Lower lobe of right lung (tissue), 2 donors: ENCODE results near the gene MYOCOS. TPM values are rescaled to one million over a fixed set of nuclear protein-coding genes. Genes with fewer than 3 reads are reported as not detected.

Experiments
- ATAC-seq, 2 donors: fragments of 200-7000 bp; cut with Tn5 transposase; one replicate each; pipeline ENCODE4 v1.9.1; 2020 to 2022; ENCODE audit warnings: mild to moderate bottlenecking in 2 of 2, moderate library complexity in 2 of 2
- DNase-seq: peaks from one replicate; pipeline ENCODE4 v3.0.0-alpha.2; 2020
- H3K27ac ChIP-seq: fragments of 200-600 bp; one replicate; pipeline ENCODE4 v1.8.0; 2022
- H3K27me3 ChIP-seq: fragments of 200-600 bp; one replicate; pipeline ENCODE4 v1.8.0; 2022; ENCODE audit warnings: low read depth
- H3K36me3 ChIP-seq: fragments of 200-600 bp; one replicate; pipeline ENCODE4 v1.8.0; 2022; ENCODE audit warnings: mild to moderate bottlenecking
- H3K4me1 ChIP-seq: fragments of 200-600 bp; one replicate; pipeline ENCODE4 v1.8.0; 2022
- H3K4me3 ChIP-seq: fragments of 200-600 bp; one replicate; pipeline ENCODE4 v1.8.0; 2022; ENCODE audit warnings: mild to moderate bottlenecking
- H3K9me3 ChIP-seq: fragments of 200-600 bp; one replicate; pipeline ENCODE4 v1.8.0; 2022
- CTCF ChIP-seq: fragments of 200-600 bp; IDR thresholded peaks from one replicate; pipeline ENCODE4 v1.8.0; 2022; ENCODE audit warnings: antibody characterized with exemption, mild to moderate bottlenecking
- intact Hi-C: fragments of 100-400 bp; cut with DNase I; formaldehyde crosslinking; loops from one replicate; pipeline ENCODE4 v1.11.0; 2022
- total RNA-seq: library from RNA; stranded (reverse); fragmentation: NEBNext Ultra II Directional; extraction: Animal tissue kit (Norgen Biotek cat#: 25700); gene quantifications from one replicate; pipeline ENCODE4 v1.2.1, GENCODE V29; 2021
- donor health status: DM: no; HTN: yes; CAD: no; lungs with severe emphysema.

The MYOCOS gene
- total RNA-seq, 1 donor from 2014 or later = 0.18 TPM

- no peaks in the 10 kb centered on the region for H3K9me3 ChIP-seq
- DNase-seq (no peak), ATAC-seq (no peak)
- no peak for TF ChIP-seq CTCF
- H3K27me3 ChIP-seq = no peaks in the 10 kb centered on the region
- no peak overlapping the region for H3K27ac ChIP-seq
- no peak overlapping the region for H3K4me3 ChIP-seq
- no peaks in the 10 kb centered on the region for H3K36me3 ChIP-seq
- intact Hi-C loops = no loop called here
- no peaks in the 10 kb centered on the region for H3K4me1 ChIP-seq
Measured at GRCh38 chr1:171663036-171663853, 41.2 kb downstream of the MYOCOS start.

GRCh38 chr1:171663854-171664575 lies 42.0 kb downstream of the MYOCOS start:
- no peak overlapping the region for H3K27ac ChIP-seq

GRCh38 chr1:171664976-171665375 lies 42.9 kb downstream of the MYOCOS start:
- no peak for TF ChIP-seq CTCF
- Histone ChIP-seq H3K4me3 (no peak overlapping the region), H3K4me1 (no peaks in the 10 kb centered on the region), H3K36me3 (no peaks in the 10 kb centered on the region), H3K27ac (no peak overlapping the region), H3K9me3 (no peaks in the 10 kb centered on the region), H3K27me3 (no peaks in the 10 kb centered on the region)
- DNase-seq = no peak
- ATAC-seq = no peak
- intact Hi-C loops = no loop called here

More at GRCh38 chr1:171663854-171664575, 42.0 kb downstream of the MYOCOS start:
- Histone ChIP-seq H3K9me3 (no peaks in the 10 kb centered on the region), H3K36me3 (no peaks in the 10 kb centered on the region), H3K27me3 (no peaks in the 10 kb centered on the region), H3K4me1 (no peaks in the 10 kb centered on the region), H3K4me3 (no peak overlapping the region)
- no peak for TF ChIP-seq CTCF
- ATAC-seq (no peak), DNase-seq (no peak)
- intact Hi-C loops = no loop called here

- ATAC-seq (no peak), DNase-seq (no peak)
- H3K9me3 ChIP-seq = no peaks in the 10 kb centered on the region
- intact Hi-C loops = no loop called here
- no peaks in the 10 kb centered on the region for H3K4me1 ChIP-seq
- H3K27me3 ChIP-seq = no peaks in the 10 kb centered on the region
- no peak for TF ChIP-seq CTCF
- H3K36me3 ChIP-seq = no peaks in the 10 kb centered on the region
- H3K4me3 ChIP-seq = no peak overlapping the region
- no peak overlapping the region for H3K27ac ChIP-seq
Measured at GRCh38 chr1:171666114-171666769, 44.2 kb downstream of the MYOCOS start.

GRCh38 chr1:171668372-171668771 lies 46.3 kb downstream of the MYOCOS start:
- Histone ChIP-seq H3K36me3 (no peaks in the 10 kb centered on the region), H3K27me3 (no peaks in the 10 kb centered on the region), H3K4me1 (no peaks in the 10 kb centered on the region), H3K27ac (no peak overlapping the region), H3K9me3 (no peaks in the 10 kb centered on the region), H3K4me3 (no peak overlapping the region)
- ATAC-seq = no peak
- no peak for DNase-seq
- intact Hi-C loops = no loop called here
- no peak for TF ChIP-seq CTCF
